NB4 (cell line): ENCODE results near the gene MYEOV.

Source experiments
- CTCF ChIP-seq: IDR thresholded peaks from one replicate; pipeline ENCODE4 v1.5.1; 2012; ENCODE audit warnings: low read depth, low read length
- POLR2A ChIP-seq: IDR thresholded peaks from 2 replicates; pipeline ENCODE4 v1.6.1; 2011; ENCODE audit warnings: mild to moderate bottlenecking; ENCODE audit not compliant: insufficient read length; ENCODE audit errors: extremely low read depth

DNA sequence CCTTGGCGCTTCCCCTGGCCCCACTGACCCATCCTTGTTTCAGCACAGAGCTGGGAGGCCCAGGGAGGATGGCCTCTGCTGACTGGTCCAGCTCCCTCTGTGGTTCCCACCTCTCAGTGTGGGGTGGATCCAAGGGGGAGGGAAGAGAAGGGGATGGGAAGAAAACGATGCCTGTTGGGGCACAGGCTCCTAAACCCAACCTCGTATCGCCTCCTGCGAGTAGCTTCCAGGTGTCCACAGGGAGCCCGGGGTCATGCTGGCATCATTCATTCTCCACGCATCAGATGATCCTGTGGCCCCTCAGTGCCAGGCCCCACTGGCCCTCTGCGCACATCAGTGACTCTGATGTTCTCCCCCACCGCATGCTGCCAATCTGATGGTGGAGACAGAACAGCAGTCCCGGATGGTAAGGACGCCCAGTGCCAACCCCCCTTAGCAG lies 5.1 kb downstream of the MYEOV start:
- TF ChIP-seq POLR2A (no peak), CTCF (no peak)
